GF-D8 (cell line): Measurements from ENCODE around the gene CELF2.
"Not testable (repeated sequence)": the region's sequence is repeated elsewhere in the genome, so short reads cannot be mapped to it uniquely, and the experiment has no call there.

Source experiments
- DNase-seq: peaks from one replicate; lab custom pipeline; 2025; lab: John Stamatoyannopoulos, UW

CELF2 gene

DNA sequence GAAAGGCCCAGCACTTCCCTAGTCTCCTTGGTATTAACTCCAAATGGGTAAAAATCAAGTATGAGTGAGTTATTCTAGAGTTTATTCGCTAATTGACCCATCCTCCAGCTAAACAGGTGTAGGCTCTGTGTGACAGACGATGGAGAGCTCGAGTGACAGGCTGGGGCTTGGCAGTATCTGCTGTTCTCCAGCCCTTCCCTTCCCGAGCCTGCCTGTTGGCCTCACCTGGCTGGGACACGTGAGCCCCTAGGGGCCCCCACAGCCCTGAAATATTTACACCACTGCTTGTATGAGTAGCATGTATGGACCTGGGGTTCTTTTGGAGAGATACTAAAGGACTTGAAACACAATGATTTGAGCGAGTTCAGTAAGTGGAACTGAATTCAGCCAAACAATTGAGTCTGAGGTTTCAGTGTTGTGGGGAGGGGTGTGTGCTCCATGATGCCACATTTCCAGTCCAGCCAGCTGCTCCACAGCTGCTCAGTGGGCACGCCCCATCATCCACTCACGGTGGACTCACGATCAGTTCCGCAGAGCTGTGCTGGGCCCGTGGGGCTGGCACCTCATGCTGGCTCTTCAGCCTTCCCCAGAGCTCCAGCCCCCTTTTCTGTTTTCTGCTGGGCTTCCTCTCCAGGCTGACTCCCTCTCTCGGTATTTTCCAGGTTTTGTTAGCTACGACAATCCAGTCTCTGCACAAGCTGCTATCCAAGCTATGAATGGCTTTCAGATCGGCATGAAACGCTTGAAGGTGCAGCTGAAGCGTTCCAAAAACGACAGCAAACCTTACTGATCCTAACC is 310.8 kb downstream of the CELF2 start:
- no peak for DNase-seq

DNA sequence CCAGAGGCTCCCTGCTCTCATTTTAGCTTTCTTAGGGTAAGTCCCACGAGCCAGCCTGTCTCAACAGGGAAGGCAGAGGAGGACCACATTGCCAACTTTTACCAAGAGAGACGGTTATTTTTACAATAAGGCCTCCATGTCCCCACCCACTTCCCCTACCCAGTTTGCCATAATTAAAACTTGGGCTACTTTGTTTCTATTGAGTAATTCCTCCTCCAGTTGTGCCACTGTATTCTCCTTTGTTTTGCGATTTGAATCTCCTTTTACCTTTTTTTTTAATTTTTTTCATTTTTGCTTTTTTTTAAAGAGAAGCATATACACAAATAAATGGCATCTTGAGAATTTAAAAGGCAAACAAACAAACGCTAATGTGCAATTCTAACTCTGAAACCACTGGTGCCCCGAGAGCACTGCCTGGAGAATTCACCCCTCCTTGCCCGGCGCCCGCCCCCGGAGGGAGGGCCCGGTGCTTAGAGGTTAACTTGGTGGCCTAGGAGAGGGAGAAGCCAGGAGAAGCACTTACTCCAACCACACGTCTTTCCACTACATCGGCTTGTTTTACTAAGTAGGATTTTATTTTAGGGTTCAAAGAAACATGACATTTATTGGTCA is 311.5 kb downstream of the CELF2 start:
- DNase-seq = no peak

DNA sequence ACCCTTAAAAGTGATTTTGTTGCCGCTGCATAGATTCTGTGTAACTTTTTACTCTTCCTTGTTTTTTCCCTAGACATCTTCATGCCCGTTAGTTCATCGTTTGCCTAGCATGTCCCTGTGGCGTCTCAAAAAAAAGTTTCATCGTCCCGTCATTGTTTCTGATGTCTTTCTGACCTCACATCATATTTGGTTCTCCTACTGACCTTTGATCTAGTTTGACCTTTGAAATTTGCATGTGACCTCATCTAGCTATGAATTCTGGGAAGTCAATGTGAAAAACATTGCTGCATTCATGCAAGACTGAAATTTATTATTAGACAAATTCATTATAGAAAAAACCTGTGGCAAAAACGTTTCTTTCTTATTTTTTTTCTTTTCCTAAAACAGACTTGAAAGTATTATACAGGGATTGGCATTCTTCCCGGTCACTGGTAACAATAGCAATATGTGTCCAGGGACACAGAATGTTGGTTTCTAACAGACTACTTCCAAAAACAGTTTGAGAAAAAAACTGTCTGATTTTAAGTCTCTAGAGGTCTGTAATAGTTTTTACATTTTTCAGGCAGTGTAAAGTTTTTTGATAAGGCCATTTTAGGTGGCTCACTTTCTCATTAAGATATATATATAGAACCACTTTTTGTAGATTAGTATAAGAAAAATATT is 312.8 kb downstream of the CELF2 start:
- DNase-seq = no peak

DNA sequence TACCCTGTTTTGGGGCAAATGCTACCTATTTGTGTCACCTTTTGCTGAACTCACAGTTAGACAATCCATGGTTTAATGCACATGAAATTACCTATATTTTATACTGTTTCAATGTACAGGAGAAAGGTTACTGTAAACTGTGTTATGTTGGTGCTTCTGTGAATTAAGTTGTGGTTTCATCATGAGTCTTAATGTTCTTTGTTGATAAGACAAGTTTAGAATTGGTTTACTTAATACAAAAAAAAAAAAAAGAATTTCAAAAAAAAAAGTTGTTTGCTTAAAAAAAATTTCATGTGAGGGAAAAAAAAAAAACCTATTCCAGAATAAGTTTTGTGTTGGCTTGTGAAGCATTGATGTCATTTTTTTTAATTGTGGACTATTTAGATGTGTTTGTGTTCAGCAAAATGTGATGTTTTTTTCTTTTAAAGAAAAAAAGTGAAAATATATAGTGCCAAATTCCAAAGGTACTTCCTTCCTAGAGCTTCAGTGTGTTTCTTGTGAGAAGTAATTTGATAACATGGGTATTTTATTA is 313.4 kb downstream of the CELF2 start:
- DNase-seq = no peak

DNA sequence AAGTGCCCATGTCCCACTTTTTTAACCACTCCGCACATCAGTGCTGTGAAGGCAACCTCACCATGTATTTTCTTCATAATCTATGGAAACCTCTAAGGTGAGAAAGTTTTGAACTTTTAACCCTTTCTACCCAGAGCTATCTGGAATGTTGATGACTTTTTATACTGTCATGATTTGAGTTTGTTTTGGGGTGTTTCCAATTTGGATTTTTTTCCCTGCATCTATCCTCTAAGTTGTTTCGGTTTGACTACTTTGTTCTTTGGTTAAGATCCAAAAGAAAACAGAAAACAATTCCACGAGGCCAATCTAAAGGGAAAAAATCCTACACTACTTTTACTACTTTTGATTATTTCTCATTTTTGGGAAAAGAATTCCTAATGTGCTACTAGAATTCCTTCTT is 314.1 kb downstream of the CELF2 start:
- no peak for DNase-seq

DNA sequence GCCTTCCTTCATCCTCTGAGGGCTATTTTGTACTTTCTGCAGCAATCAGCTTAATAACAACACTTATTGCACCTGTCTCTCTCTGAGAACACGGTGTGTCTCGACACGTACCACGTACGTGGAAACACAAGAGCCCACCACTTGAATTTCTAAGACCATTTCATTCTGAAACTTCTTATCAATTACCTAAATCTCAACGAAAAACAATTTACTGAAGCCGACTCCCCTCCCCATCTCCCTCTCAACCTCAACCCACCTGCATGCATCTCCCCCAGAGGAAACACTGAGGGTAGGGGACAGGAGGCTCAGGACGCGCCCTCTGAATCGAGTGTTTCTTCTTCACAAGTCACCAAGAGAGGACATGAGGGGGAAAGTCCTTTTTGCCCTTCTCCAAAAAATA is 315.2 kb downstream of the CELF2 start:
- no peak for DNase-seq

DNA sequence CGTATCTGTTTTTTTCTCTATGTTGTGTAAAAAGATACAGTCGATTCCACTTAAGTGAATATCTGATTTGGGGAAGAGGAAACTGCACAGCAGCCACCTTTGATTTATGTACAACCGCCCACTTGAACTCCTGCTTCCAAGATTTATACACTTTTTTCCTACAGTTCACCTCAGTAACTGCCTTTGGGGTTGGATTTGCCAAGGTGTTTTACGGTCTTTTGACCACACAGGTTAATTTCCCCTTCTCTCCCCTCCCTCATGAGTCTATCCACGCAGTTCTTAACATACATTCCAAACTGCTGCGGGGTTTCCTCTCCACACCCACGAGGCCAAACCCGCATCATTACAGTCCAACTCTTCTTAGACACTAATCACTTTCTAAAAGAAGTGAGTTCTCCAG is 316.8 kb downstream of the CELF2 start:
- DNase-seq = no peak

DNA sequence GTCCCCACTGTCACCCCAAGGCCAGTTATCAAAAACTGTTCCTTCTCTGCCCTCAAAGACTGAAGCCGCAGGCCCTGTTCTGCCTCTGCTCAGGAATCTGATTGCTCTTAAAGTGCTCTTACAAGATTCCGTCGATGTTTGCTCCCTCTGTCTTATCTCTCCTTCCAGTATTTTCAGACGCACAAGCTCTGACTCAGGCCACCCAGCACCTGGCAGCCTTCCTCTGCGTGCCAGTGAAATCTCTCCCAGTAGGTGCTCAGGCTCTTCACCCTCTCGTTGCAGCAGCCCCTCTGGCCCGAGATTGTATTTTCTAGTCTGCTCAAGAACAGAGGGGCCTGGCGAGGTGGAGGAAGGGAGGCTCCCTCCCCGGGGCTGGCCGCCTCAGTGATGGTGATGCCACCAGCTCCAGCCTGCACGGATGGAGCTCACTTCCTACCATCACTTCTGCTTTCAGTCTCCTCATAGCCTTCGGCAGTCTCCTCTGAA is 317.5 kb downstream of the CELF2 start:
- DNase-seq = no peak

DNA sequence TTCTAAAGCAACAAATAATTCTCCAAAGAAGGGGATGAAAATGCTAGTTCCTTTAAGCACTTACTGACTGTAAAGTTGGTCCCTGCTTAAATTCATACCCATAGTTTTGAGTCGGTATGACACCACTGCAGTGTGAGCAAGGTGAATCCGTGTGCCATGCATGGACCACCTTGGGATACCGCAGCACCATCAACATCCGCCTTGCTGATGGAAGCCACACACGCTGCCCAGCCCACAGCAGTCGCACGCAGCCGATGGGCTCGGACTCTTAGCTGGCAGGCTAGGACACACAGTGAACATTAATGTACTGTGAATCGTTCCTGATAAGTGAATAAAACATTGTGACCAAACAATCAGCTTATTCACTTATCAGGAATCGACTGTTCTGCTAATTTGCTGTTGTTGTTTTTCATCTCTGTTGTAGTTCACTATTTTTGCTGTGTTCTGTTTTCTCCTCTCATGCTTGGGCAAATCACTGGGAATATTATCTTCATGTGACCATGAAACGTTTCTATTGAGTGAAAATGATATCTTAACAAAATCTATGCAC is 318.3 kb downstream of the CELF2 start:
- DNase-seq = no peak

DNA sequence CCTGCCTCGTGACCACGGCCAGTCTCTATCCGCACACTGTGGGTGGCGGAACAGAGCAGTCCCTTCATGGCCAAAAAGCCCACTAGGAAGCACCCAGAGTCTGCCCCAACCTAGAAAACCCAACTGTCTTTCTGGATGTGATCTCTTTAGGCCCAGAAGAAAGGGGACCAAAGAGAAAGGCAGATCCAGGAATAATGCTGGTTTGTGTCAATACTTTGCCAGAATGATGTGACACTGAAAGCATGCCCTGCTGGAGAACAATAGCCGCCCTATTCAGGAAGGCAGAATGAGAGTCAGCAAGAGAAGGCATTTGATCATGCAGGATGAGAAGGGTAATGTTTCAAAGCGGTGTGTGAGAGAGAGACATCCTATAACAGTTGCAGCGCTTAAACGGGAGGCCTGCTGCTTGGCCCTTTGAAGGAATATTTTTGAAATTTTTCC is 319.1 kb downstream of the CELF2 start:
- DNase-seq = no peak

DNA sequence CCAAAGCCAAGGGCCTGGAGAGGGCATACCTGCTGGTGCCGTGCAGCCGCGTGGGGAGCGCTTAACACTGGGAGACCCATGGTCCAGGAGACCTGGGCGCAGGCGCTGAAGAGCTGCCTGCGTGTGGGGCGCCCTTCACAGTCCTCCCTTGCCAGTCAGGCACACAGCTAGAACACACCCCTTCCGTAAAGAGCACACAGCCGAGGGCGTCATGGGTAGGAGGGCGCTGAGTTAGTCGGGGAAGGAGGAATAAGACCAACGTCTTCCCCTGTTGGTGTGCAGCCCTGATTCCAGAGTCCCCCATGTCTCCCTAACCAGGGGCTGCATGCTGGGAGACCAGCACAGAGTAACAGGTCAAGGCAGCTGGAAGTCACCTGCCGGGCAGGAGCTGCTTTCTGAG is 319.8 kb downstream of the CELF2 start:
- no peak for DNase-seq

DNA sequence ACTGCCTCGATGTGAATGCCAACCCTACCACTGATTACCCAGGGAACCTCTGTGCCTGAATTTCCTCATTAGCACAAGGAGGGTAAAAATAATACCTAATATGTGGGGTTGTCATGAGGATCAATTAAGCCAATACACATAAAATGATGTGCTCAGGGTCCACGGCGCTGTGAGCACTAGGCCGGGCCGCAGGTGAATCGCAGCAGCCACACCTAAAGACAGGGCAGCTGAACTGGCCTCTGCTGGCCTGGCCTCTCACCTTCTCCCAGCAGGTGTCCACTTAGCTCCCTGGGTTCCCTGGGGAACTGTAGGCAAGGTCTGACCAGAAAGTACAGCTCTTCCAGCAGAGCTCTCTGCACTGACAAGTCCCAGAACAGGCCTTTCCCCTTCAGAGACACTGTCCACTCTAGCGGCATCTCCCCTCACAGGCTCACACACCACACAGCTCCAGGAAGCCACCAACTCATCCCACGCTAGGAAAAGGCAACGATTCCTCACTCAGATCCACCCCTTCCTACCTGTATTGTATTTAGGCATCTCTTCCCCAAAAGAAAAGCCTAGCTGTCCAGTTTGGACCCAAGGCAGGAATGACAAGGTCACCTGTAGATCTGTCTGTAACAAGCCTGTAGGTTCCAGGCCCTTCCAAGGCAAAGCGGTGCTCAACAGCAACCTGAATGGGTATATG is 320.6 kb downstream of the CELF2 start:
- DNase-seq = no peak

DNA sequence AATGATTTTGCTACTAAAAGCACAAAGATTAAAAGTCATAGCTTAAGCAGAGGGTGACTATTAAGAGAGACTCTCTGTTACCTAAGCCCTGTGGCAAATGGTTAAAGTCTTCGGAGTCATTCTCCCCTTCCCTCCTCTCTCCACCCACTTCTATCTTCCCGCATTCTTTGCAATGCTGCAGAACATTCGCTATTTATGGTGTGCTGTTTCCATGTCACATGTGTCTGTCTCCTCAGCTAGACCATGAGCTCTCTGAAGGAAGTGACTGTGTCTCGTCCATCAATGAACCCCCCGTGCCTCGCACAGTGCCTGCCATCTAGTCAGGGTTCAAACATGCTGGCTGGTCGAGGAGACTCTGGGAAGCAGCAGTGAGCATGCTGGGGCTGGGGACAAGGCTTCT is 321.3 kb downstream of the CELF2 start:
- DNase-seq = no peak

DNA sequence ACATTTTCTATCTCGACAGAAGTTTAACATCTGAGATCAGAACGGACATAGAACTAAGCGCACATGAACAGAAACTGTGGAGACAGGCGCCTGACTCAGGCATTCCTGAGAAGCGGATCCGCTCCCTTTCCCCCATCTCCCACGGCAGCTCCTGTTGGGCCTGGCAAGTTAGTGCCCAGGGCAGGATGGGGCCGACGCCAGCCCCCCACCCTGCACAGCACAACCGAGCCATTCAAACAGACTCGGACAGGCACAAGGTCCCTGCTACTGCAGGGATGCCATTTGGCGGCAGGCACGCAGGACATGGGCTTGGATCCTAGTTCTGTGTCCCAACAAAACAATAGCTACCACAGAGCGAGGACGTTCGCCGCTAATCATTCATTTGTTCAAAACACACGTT is 322.0 kb downstream of the CELF2 start:
- DNase-seq = no peak

DNA sequence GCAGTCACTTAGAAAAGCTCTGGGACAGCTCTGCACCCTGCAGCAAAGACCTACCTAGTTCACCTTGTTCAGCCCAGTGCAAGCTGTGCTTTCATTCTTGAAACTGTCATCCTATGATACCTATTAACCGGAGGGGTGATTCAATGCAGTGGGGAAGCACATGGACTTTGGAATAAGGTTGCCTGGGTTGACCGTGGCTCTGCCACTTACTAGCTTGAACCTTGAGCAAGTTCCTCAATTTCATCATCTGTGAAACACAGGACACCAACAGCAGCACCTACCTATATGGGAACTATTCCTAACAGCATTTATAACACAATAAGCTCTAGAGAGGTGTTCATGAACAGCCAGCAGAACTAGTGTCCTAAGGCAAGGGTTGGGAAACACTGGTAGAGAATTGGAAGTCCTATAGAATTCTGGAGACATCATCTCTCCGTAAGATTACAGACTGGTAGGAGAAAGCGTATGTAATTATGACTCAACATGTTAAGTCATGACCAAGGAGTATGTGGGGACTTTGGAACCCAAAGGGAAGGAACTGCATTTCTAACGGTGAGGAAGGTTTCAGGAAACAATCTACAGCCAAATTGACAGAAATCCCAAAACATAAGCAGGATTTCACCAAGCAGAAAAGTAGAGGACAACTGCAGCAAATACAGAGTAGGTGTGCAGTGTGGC is 323.8 kb downstream of the CELF2 start:
- peak; percentile 31 for DNase-seq

DNA sequence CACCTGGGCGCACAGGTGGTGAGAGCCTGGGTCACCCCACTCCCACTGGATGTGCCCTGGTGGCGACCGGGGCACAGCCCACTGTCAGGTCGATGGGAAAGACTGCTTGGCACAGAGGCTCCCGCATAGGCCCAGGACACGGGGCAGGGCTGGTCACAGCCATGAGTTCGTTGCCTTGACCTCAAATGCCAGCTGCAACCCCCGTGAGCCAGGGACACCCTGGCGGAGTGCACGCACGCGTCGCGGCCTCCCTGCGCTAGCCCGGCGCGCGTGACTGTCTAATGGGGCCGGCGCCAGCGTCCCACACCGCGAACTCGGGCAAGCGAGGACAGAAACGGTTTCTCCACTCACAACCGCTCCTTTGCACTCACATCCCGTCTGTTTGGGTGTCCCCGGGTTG is 326.4 kb downstream of the CELF2 start:
- DNase-seq = no peak

DNA sequence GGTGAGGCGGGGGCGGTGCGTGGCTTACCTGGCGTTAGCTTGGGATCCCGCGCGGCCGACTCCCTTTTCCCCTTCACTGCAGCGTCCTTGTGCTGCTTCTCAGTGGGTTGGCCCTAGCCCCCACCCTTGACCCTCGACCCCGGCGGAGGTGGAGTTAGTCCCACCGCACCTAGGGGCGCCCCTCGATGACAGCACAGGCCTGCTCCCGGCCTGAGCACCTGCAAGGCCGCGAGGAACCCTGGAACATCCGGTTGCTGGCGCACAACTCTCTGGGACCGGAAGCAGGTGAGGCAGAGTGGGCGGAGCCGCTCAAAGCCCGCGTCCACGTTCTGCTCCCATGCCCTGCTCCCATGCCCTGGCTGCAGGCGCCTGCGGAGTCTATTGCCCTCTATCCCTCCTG is 326.9 kb downstream of the CELF2 start:
- no peak for DNase-seq

DNA sequence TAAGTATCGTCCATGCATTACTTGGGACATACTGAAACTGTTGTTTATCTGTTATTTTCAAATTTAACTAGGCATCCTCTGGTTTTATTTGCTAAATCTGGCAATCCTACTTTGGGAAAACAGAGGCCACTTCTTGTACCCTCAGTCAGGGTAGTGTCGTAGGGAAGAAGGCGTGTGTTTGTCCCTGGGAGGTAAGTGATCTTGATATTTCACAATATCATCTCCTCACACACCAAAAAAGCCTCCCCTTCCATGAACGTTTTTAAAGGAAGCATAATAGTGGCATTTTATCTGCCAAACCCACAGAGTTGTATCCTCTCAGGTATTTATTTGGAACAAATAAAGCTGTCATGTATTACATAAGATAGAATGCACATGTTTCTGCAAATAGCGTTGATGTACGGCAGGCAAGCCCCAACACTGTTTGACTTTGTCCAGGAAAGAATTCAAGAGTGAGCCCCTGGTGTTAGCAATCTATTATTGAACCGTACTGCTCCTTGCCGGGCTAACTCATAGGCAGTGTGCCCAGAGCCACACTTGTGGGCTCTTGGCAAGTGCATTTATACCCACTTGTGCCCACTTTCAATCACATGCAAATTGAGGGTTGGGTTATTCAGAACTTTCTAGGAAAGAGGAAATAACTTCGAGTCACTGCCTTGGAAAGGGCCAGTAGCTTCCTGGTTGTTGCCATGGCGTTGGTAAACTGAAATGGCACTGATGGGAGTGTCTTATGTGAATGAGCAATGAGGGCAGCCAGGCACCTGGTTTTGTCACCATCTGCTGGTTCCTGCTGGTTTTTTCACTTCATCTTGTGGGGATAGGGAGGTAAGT is 327.8 kb downstream of the CELF2 start:
- peak; percentile 77 for DNase-seq

DNA sequence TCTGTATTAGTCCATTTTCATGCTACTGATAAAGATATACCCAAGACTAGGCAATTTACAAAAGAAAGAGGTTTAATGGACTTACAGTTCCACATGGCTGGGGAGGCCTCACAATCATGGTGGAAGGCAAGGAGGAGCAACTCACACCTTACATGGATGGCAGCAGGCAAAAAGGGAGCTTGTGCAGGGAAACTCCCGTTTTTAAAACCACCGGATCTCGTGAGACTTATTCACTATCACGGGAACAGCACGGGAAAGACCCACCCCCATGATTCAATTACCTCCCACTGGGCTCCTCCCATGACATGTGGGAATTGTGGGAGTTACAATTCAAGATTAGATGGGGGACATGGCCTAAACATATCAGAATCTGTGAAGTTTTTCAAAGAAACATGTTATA is 329.9 kb downstream of the CELF2 start:
- not testable (repeated sequence) for DNase-seq

DNA sequence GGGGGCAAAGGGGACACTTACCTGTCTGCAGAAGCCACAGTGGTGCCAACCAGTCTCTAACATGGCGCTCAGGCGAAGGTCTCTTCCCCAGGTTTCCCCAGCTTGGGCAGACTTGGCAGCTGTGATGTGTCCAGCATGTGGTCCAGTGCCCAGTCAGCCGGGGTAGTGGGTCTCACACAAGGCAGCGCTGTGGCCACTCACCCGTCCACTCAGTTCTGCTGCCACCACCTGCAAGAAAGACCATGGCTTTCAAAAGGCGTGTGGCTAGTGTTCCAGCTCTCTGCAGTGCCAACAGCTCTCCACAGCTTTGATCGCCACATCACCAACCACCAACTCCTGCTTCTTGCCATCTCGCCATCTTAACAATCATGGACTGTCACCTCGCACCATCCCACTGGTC is 334.1 kb downstream of the CELF2 start:
- no peak for DNase-seq
